ENCODE measurements around the gene HCN4.

Gene HCN4

GRCh38 chr15:73323374-73323955, 45.3 kb downstream of the HCN4 start:
- H4K20me1 ChIP-seq (ENCODE audit: insufficient read depth, low read length, poor library complexity, severe bottlenecking) = no peaks in the 10 kb centered on the region
- no peaks in the 10 kb centered on the region for H3K9me3 ChIP-seq (ENCODE audit: insufficient read depth, low read depth, low read length)
- no peaks in the 10 kb centered on the region for H3K79me2 ChIP-seq (ENCODE audit: insufficient read depth, low read length)
- H3K36me3 ChIP-seq (ENCODE audit: insufficient read depth, low read length) = no peaks in the 10 kb centered on the region
- no peaks in the 10 kb centered on the region for H3K9me2 ChIP-seq (replicated peaks; ENCODE audit: low read depth, low read length)
- H2AFZ ChIP-seq (ENCODE audit: low read length) = no peak overlapping the region
- no peaks in the 10 kb centered on the region for H3K27me3 ChIP-seq (ENCODE audit: insufficient read depth, low read length, poor library complexity, severe bottlenecking)
- TF ChIP-seq CTCF (conservative IDR thresholded peaks at IDR 0.05; ENCODE audit: low read length) (no peak), EZH2phosphoT487 (IDR thresholded peaks at IDR 0.05; ENCODE audit: borderline replicate concordance) (no peak)
- H3F3A ChIP-seq (ENCODE audit: low read depth) = no peaks in the 10 kb centered on the region
- H3K4me1 ChIP-seq (ENCODE audit: insufficient read depth, low read length, poor library complexity, severe bottlenecking) = no peaks in the 10 kb centered on the region
- H3K9ac ChIP-seq (ENCODE audit: low read depth, low read length, poor library complexity, severe bottlenecking) = no peak overlapping the region
- no peak overlapping the region for H3K4me2 ChIP-seq (ENCODE audit: low read depth, low read length, poor library complexity, severe bottlenecking)
- H3K4me3 ChIP-seq (ENCODE audit: low read length, poor library complexity, severe bottlenecking) = no peak overlapping the region

DNA sequence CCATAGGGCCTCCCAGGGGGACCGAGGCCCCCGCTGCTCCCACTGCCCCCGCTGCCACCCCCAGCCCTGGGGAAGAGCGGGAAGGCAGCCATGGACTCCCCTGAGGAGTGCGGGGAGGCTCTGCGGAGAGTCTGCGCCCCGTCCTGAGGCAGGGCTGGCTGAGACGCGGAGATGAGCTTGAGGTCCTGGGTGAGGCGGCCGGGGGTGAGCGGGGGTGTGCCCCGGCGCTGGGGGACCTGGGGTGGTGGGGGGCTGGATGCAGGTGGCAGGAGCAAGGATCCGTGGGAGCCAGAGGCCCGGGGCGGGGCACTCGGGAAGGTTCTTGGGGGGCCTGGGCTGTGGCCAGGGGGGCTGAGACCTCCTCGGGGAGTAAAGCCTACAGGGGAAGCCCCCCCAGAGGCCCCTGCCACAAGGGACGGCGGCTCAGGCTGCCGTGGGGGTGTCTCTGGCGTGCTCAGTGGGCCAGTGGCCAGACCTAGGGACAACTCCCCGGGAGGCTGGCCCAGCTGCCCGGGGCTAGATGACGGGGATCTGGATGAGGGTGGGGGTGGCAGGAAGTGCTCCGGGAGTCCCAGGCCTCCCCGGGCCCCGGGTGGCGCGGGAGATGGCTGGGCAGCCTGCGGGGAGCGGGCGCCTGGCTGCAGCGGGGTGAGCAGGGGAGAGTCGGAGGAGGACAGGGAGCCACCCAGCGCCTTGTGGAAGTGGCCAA, 45.9 kb downstream of the HCN4 start:
- Histone ChIP-seq H3K36me3 (ENCODE audit: insufficient read depth, low read length) (no peaks in the 10 kb centered on the region), H3K4me2 (ENCODE audit: low read depth, low read length, poor library complexity, severe bottlenecking) (no peak overlapping the region), H3K27me3 (ENCODE audit: insufficient read depth, low read length, poor library complexity, severe bottlenecking) (no peaks in the 10 kb centered on the region), H3K9me3 (ENCODE audit: insufficient read depth, low read depth, low read length) (no peaks in the 10 kb centered on the region), H3F3A (ENCODE audit: low read depth) (no peaks in the 10 kb centered on the region), H3K4me1 (ENCODE audit: insufficient read depth, low read length, poor library complexity, severe bottlenecking) (no peaks in the 10 kb centered on the region), H3K4me3 (ENCODE audit: low read length, poor library complexity, severe bottlenecking) (no peak overlapping the region), H3K9me2 (replicated peaks; ENCODE audit: low read depth, low read length) (no peaks in the 10 kb centered on the region), H4K20me1 (ENCODE audit: insufficient read depth, low read length, poor library complexity, severe bottlenecking) (no peaks in the 10 kb centered on the region), H3K9ac (ENCODE audit: low read depth, low read length, poor library complexity, severe bottlenecking) (no peak overlapping the region), H3K79me2 (ENCODE audit: insufficient read depth, low read length) (no peaks in the 10 kb centered on the region), H2AFZ (ENCODE audit: low read length) (no peak overlapping the region)
- TF ChIP-seq CTCF (conservative IDR thresholded peaks at IDR 0.05; ENCODE audit: low read length) = no peak
- no peak for TF ChIP-seq EZH2phosphoT487 (IDR thresholded peaks at IDR 0.05; ENCODE audit: borderline replicate concordance)

- Histone ChIP-seq H3K79me2 (ENCODE audit: insufficient read depth, low read length) (no peaks in the 10 kb centered on the region), H3K9ac (ENCODE audit: low read depth, low read length, poor library complexity, severe bottlenecking) (no peak overlapping the region), H3K27me3 (ENCODE audit: insufficient read depth, low read length, poor library complexity, severe bottlenecking) (no peaks in the 10 kb centered on the region), H3K4me1 (ENCODE audit: insufficient read depth, low read length, poor library complexity, severe bottlenecking) (no peaks in the 10 kb centered on the region), H3K4me2 (ENCODE audit: low read depth, low read length, poor library complexity, severe bottlenecking) (no peak overlapping the region), H2AFZ (ENCODE audit: low read length) (no peak overlapping the region), H3K4me3 (ENCODE audit: low read length, poor library complexity, severe bottlenecking) (no peak overlapping the region), H4K20me1 (ENCODE audit: insufficient read depth, low read length, poor library complexity, severe bottlenecking) (no peaks in the 10 kb centered on the region), H3F3A (ENCODE audit: low read depth) (no peaks in the 10 kb centered on the region), H3K36me3 (ENCODE audit: insufficient read depth, low read length) (no peaks in the 10 kb centered on the region), H3K9me3 (ENCODE audit: insufficient read depth, low read depth, low read length) (no peaks in the 10 kb centered on the region), H3K9me2 (replicated peaks; ENCODE audit: low read depth, low read length) (no peaks in the 10 kb centered on the region)
- TF ChIP-seq CTCF (conservative IDR thresholded peaks at IDR 0.05; ENCODE audit: low read length) (no peak), EZH2phosphoT487 (IDR thresholded peaks at IDR 0.05; ENCODE audit: borderline replicate concordance) (no peak)
Observed at GRCh38 chr15:73321496-73322450, 47.0 kb downstream of the HCN4 start.

Measured in Loucy (cell line).